Activated CD4-positive, alpha-beta T cell treated with anti-CD3 and anti-CD28 coated beads for 4 hours (primary cell): ENCODE measurements around the gene FOXO3B.
A peak's percentile ranks its signal among the peaks of the same experiment; 100 is the strongest.
"Not testable (repeated sequence)": the region's sequence is repeated elsewhere in the genome, so short reads cannot be mapped to it uniquely, and the experiment has no call there.

Experiments
- DNase-seq, 2 donors: peaks; one replicate each; pipeline ENCODE4 v3.0.0-alpha.2; 2020

The FOXO3B gene

DNA sequence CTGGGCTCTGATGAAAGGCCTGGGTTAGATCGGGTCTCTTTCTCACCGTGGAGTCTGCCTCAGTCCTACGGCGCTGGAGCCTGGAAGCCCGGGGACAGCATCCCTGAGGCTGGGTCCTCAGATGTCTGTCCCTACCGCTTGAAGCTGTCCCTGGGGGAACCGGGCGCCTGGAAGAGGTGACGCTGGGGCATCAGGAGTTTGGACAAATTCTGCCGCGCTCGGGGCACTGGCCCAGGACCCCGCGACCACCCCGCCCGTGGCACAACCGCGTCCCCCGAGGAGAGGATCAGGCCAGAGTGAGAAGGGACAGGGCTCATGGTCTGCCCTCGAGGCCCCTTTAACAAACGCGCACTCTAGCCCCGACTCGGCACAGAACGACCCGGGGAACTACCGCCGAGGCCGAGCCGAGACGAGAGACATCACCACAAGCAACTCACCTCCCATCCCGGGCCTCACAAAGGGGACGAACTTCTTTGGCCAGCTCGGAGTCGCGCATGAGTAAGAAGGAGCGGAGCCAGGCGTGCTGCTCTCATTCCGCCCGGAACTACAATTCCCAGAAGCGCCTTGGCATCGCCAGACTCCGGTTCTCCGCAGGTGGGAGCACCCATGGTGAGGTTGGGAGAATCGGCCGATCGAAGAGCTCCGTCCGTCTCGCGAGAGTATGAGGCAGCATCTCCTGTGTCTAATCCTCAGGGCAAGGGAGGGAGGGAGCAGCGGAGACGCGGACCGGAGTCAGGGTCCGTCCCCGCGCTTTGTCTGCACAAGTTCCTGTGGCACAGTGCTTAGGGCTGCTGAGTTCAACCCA lies at the start of gene FOXO3B:
TSS of gene FOXO3B (minus strand) at position 548 of the 805 bp plus-strand sequence. CDS start 663 bp downstream, outside the sequence.
- peak; percentile 51 to 80 for DNase-seq

DNA sequence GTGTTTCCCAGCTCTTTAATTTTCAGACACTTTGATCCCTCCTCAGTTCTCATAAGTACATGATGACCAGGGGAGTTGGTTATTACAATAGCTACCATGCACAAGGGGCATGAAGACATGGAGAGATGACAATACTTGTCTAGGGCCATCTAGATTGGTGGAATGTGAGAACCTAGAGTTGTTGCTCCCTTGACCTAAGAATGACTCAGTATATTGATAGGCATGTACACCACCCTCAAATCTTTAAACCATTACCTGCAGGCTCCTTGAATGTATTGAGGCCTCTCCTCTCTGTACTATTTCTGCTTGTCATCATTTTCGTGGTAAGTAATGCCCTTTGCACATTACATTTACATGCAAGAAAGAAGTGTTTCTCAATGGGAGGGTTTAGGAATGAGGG lies 41.4 kb upstream of the FOXO3B start:
- not testable (repeated sequence) for DNase-seq

DNA sequence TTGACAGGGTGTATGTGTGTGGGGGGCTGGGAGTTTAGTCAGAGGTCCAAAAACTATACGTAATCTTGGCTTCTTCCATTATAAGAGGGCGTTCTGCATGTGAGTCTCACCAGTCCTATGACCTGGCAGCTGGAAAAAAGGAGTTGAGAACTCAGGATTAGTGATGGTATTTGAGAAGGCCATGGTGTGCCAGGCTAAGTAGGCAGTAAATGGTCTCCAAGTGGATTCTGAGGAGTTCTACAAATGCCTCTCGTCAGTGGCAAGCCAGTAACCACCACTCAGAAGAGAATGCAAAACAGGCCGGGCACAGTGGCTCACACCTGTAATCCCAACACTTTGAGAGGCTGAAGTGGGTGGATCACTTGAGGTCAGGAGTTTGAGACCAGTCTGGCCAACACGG lies 40.5 kb upstream of the FOXO3B start:
- not testable (repeated sequence) for DNase-seq

GRCh38 chr17:18721775-18722547 lies 39.8 kb upstream of the FOXO3B start:
- not testable (repeated sequence) for DNase-seq

GRCh38 chr17:18719428-18720110 lies 37.5 kb upstream of the FOXO3B start:
- not testable (repeated sequence) for DNase-seq

DNA sequence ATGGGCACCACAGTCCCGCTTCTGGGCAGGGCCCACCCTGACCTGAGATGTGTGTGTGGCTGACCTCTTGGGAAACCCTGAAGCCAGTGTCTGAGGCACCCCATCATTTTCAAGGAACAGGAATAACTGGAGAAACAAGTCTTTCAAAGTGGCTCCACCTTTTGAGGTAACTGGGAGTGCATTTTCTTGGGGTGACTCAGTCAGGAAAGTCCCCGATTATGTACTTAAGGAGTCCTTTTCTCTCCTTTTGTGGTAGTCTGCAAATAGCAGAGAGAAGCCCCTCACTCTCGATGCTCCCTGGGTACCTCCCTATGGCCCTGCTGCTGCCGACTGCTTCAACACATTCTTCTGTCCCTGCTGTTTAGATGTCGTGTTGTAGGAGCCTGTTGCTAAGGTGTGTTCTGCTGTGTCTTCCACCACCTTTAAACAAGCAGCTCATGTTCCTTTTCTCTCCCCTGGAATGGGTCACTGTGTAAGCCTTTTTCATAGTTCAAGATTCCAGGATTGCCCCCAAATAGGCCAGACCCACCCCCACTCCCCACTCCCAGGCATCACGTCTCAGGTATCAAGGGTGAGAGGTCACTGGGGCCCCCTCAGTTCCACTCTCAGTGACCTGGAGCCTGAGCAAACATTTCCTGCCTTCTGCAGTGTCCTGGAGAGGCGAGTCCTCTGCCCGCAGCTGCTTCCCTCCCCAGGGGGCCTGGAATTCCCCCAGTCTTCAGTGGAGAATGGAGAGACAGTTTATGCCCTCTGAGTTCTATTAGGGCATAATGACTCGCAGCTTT lies 36.7 kb upstream of the FOXO3B start:
- DNase-seq, result not testable (repeated sequence)

DNA sequence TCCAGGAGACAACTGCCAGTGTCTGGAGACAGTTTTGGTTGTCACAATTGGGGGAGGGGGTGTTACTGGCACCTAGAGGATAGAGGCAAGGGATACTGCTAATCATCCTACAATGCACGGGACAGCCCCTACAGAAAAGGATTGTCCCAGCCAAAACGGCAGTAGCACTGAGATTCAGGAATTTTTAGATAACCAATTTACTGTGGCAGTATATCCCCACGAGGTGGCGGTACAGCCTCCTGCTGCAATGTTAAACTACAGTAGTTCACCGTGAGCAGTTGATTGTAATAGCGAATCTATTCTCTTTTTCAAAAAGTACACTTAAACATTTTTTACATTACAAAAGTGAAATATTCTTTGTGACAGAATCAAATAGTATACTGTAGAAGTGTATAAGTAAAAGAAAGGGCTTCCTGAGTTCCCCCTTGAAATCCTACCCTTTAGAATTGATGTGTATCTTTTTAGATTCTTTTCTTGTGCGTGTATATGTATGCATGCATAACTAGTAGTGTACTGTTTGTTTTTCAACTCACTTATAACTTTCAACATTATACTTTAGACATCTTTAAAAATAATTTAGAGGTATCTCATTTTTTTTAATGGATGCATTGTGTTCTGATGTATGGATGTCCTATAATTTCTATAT lies 30.4 kb upstream of the FOXO3B start:
- DNase-seq, result peak; percentile 53 to 63

DNA sequence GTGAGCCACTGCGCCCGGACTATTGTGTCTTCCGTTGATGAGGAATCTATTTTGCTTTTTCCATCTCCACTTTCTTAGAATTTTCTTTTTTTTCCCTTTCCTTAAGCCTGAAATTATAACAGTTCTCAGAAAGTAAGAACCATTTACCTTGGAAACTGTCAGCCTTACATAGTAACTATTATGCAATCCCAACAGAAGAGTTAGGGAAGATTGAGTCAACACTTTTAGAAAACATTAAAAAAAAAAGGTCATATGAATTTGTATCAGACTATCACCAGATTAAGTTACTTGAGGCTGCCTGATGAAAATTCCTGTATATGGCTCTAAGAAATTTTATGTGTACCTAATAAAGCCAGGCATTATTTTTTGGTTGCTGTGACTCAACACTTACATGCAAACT lies 26.1 kb upstream of the FOXO3B start:
- DNase-seq, result not testable (repeated sequence)

- not testable (repeated sequence) for DNase-seq
Observed at GRCh38 chr17:18705955-18706354, 23.8 kb upstream of the FOXO3B start.

- not testable (repeated sequence) for DNase-seq
Observed at GRCh38 chr17:18698473-18699103, 16.5 kb upstream of the FOXO3B start.

- DNase-seq, result not testable (repeated sequence)
Observed at GRCh38 chr17:18695143-18695542, 13.0 kb upstream of the FOXO3B start.

DNA sequence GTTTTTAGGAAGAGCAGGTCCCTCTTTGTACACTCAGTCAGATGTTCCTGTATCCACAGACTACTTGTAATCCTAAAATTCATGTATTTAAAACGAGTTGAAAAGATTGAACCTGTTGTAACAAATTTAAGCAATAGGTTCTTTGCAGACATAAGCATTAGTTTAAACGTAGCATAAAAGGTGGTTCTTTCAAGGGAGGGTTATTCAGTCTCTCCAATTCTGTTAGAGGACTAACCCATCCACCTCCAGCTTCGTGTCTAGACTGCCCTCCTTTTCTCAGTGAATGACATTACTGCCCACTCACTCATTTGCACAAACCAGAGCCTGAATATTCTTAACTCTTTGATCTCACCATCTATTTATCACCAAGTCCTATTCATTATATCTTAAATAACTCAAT lies 554 bp upstream of the FOXO3B start:
- not testable (repeated sequence) for DNase-seq

DNA sequence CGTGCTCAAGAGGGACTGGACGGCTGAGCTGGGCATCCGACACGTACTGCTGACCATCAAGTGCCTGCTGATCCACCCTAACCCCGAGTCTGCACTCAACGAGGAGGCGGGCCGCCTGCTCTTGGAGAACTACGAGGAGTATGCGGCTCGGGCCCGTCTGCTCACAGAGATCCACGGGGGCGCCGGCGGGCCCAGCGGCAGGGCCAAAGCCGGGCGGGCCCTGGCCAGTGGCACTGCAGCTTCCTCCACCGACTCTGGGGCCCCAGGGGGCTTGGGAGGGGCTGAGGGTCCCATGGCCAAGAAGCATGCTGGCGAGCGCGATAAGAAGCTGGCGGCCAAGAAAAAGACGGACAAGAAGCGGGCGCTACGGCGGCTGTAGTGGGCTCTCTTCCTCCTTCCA lies 4.7 kb downstream of the FOXO3B start:
- DNase-seq, result not testable (repeated sequence)

DNA sequence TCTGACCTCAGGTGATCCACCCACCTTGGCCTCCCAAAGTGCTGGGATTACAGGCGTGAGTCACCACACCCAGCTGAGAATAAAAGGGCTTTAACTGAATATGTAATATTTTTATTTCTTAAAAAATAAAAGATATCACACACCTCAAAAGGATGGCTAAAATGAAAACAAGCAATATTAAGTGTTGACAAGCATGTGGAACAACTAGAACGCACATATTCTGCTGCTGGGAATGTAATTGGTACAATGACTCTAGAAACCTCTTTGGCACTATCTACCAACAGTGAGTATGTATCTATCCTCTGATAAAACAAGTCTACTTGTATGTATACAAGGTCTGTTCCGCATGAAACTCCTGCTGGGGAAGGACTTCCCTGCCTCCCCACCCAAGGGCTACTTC lies 5.2 kb downstream of the FOXO3B start:
- not testable (repeated sequence) for DNase-seq

DNA sequence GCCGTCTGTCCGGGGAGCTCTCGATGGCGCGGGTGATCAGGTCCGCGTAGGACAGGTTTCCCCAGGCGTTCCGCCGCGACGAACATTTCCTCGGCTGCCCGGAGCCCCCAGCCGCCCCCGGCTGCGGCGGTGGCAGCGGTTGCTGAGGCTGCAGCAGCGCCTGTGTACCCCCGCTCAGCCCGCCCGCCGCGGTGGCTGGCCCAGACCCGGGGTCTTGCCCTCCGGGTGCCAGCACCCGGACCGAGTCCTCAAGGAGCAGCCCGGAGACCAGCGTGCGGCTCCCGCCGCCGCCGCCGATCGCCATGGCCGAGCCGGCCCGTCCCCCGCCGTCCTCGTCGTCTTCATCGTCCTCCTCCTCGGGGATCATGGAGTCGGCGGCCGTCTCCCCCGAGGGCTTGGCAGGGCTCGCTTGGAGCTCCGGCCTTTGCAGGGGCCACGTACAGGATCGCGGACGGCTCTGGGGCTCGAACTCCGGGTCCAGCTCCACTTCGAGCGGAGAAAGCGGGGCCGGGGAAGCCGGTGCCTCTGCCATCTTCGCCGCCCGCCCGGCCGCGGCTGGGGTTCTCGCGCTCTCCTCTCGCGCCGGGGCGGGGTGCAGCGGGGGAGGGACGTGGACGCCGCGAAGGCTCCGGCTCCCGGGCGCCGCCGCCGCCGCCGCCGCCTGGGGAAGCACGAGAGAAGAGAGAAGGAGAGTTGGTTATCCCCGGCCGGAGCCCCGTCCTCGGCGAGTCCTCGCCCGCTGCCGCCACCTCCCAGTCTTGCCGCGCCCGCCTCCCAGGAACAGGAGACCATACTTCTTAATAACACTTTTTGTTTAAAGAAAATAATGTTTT lies 9.5 kb downstream of the FOXO3B start:
- not testable (repeated sequence) for DNase-seq

DNA sequence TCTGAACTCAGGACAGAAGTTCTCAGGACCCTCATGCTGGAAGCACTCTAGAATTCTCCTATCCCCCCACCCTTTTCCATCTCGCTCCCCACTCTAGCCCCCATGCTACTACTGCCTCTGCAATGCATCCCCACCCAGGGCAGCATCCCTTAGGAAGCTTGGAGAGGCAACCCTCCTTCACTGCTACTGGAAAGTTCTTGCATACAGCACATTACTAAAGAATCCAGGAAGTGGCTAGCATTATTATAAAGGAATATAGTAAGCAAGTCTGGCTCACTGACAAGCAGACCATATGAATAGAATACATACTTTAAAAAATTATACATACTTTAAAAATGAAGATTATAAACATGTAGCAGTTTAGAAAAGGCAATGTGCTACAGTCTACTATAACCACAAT lies 13.5 kb downstream of the FOXO3B start:
- not testable (repeated sequence) for DNase-seq

- DNase-seq, result not testable (repeated sequence)
Observed at GRCh38 chr17:18667535-18667934, 14.6 kb downstream of the FOXO3B start.

DNA sequence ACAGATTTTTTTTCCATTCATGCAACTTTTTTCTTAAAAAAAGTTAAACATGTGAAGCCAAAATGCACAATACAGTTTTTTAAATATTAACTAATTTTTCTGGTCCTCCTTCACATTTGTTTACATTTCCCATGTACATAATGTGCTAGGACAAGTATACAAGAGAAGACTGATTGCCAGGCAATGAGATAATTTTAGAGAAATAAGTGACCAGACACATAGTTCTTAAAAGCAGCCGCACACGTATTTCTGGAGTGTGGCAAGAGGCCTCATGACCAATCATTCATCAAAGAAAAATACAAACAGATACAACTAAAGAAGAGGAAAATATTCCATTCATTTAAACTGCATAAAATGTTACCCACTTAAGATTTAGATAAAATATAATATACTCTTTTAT lies 15.8 kb downstream of the FOXO3B start:
- DNase-seq, result not testable (repeated sequence)

DNA sequence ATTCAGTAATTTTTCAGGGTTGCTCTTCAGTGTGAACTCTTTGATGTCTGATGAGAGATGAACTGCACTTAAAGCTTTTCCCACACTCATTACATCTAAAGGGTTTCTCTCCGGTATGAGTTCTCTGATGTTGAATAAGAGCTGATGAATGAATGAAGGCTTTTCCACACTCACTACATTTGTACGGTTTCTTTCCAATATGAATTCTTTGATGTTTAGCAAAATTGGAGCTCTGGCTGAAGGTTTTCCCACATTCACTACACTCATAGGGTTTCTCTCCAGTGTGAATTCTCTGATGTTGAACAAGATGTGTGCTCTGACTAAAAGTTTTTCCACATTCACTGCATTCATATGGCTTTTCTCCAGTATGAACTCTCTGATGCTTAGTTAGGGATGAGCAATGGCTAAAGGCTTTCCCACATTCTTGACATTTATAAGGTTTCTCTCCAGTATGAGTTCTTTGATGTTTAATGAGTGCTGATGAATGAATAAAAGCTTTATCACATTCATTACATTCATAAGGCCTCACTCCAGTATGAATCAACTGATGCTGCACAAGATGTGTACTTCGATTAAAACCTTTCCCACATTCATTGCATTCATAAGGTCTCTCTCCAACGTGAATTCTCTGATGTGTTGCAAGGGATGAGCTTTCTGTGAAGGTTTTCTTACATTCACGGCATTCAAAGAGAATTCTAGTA lies 20.0 kb downstream of the FOXO3B start:
- DNase-seq, result not testable (repeated sequence)

DNA sequence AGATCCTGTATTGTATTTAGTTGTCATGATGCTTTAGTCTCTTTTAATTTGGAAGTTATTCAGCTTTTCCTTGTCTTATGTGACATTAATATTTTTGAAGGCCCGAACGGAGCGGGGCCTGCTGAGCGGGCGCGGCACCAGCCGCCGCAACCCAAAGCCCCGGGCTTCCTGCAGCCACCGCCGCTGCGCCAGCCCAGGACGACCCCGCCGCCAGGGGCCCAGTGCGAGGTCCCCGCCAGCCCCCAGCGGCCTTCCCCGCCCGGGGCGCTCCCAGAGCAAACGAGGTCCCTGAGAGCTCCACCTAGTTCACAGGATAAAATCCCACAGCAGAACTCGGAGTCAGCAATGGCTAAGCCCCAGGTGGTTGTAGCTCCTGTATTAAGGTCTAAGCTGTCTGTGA lies 32.0 kb downstream of the FOXO3B start:
- not testable (repeated sequence) for DNase-seq
